ENCODE data around the gene C6orf89.

Gene C6orf89

GRCh38 chr6:36970892-36971842, 85.4 kb downstream of the C6orf89 start:
- DNase-seq, result no peak

- no peak for DNase-seq
These were observed 86.3 kb downstream of the C6orf89 start for GRCh38 chr6:36971921-36972673.

- DNase-seq, result no peak
These were observed 87.4 kb downstream of the C6orf89 start for GRCh38 chr6:36973190-36973589.

GRCh38 chr6:36973647-36974046, 87.9 kb downstream of the C6orf89 start:
- no peak for DNase-seq

- no peak for DNase-seq
These were observed 89.7 kb downstream of the C6orf89 start for GRCh38 chr6:36975231-36976006.

GRCh38 chr6:36976007-36976264, 90.2 kb downstream of the C6orf89 start:
- DNase-seq, result no peak

- DNase-seq, result no peak
These were observed 90.8 kb downstream of the C6orf89 start for GRCh38 chr6:36976509-36976908.

- no peak for DNase-seq
These were observed 91.2 kb downstream of the C6orf89 start for GRCh38 chr6:36976931-36977330.

- DNase-seq, result no peak
These were observed 91.8 kb downstream of the C6orf89 start for GRCh38 chr6:36977470-36977941.

Data from AML-193 (cell line).